HEK293 (cell line): Measurements from ENCODE around the gene PPAT.

ENCODE experiments used
- CTCF ChIP-seq: fragments of 450-650 bp; formaldehyde crosslinking; IDR thresholded peaks from 2 replicates; pipeline ENCODE4 v1.5.1; 2016; ENCODE audit warnings: missing biosample characterization, missing genetic modification characterization
- GLI2 ChIP-seq: fragments of 450-650 bp; formaldehyde crosslinking; IDR thresholded peaks from 2 replicates; pipeline ENCODE4; 2017; ENCODE audit warnings: missing biosample characterization, missing genetic modification characterization, low read depth, borderline replicate concordance
- HOXC10 ChIP-seq: sonication (generic); formaldehyde crosslinking; IDR thresholded peaks from 2 replicates; pipeline ENCODE4 v1.8.1; 2023; ENCODE audit warnings: mild to moderate bottlenecking, missing genetic modification reagents
- ZNF202 ChIP-seq: fragments of 450-650 bp; formaldehyde crosslinking; IDR thresholded peaks from 2 replicates; pipeline ENCODE4 v1.5.1; 2016; ENCODE audit warnings: missing biosample characterization, missing genetic modification characterization, borderline replicate concordance
- ZNF23 ChIP-seq: fragments of 450-650 bp; formaldehyde crosslinking; IDR thresholded peaks from 2 replicates; pipeline ENCODE4 v1.5.1; 2016; ENCODE audit warnings: missing biosample characterization, missing genetic modification characterization, borderline replicate concordance
- ZNF274 ChIP-seq, 2 experiments: fragments of 200-500 bp in 1 of 2; fragments of 450-650 bp in 1 of 2; sonication (Bioruptor generic) in 1 of 2; formaldehyde crosslinking in 1 of 2; IDR thresholded peaks; 2 replicates each; pipeline versions ENCODE4 v1.5.1 to v1.6.1; 2014 to 2016; ENCODE audit warnings: borderline replicate concordance in 1 of 2, inconsistent platforms in 1 of 2, low read length in 1 of 2, missing biosample characterization in 1 of 2, missing genetic modification characterization in 1 of 2
- ZNF416 ChIP-seq: fragments of 450-650 bp; formaldehyde crosslinking; IDR thresholded peaks from 2 replicates; pipeline ENCODE4 v1.5.1; 2016; ENCODE audit warnings: missing biosample characterization, missing genetic modification characterization
- ZNF544 ChIP-seq: fragments of 450-650 bp; formaldehyde crosslinking; IDR thresholded peaks from 2 replicates; pipeline ENCODE4 v1.5.0; 2017; ENCODE audit warnings: missing biosample characterization, missing genetic modification characterization
- ZNF561 ChIP-seq: fragments of 450-650 bp; IDR thresholded peaks from 2 replicates; pipeline ENCODE4 v1.5.1; 2018; ENCODE audit warnings: missing biosample characterization, missing genetic modification characterization, borderline replicate concordance
- ZNF664 ChIP-seq: fragments of 450-650 bp; formaldehyde crosslinking; IDR thresholded peaks from 2 replicates; pipeline ENCODE4 v1.5.1; 2016; ENCODE audit warnings: missing biosample characterization, missing genetic modification characterization

- TF ChIP-seq ZNF416 (tag by site-specific recombination): no peak
- TF ChIP-seq GLI2 (tag by site-specific recombination): no peak
- TF ChIP-seq ZNF664 (tag by site-specific recombination): no peak
- TF ChIP-seq CTCF (tag by site-specific recombination): no peak
- TF ChIP-seq ZNF202 (tag by site-specific recombination): no peak
- no peak for TF ChIP-seq ZNF561 (tag by site-specific recombination)
- no peak for TF ChIP-seq ZNF23 (tag by site-specific recombination)
- TF ChIP-seq ZNF274 (IDR thresholded peaks at IDR 0.05; ENCODE audit: low read length): no peak
- TF ChIP-seq ZNF274 (tag by site-specific recombination; IDR thresholded peaks at IDR 0.05; ENCODE audit: borderline replicate concordance): no peak
- no peak for TF ChIP-seq HOXC10
- no peak for TF ChIP-seq ZNF544 (tag by site-specific recombination)
Measured at GRCh38 chr4:56345458-56345857, 90.0 kb downstream of the PPAT start.
